HG02610 (cell line): ENCODE data around the gene LARGE1.

Experiments used
- ATAC-seq: cut with Tn5 transposase; IDR thresholded peaks from one replicate; pipeline ENCODE4 v1.9.1; 2021; ENCODE audit warnings: mild to moderate bottlenecking, moderate library complexity; ENCODE audit not compliant: unreplicated experiment

LARGE1 gene

DNA sequence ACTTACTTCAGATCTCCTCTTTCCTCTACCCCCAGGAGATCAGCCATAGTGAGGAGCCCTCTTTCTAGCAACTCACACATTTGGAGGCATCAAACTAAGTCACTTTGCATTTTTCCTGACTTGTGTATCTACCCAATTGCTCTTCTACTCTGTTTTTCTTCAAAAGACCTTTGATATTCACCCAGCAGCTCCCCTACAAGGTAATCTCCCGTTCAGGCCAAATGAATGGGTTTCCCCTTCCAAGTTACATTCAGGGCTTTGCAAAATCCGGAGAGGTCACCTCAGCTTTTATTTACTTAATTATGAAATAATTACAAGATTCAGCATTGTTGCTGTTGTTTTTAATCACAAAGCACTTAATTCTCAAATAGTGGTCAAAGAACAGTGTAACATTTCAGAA lies 6.1 kb downstream of the LARGE1 start:
- ATAC-seq = no peak

DNA sequence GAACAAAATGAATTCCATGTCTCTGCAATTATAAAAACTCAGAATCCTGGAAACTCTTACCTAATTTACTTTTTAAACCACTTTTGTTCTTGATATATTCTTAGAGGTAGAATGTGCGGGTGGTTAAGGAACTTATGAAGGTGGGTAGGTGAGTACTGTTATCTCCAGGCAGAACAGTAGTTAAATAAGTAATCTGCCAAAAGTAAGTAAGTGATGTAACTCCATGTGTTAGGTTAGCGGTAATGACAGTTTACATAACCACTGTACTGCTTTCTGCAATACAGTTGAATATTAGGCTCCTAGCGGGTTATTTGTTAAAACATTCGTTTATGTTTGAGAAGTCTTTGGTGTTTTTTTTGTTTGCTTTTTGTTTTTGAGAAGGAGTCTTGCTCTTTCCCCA lies 7.1 kb downstream of the LARGE1 start:
- ATAC-seq = no peak

DNA sequence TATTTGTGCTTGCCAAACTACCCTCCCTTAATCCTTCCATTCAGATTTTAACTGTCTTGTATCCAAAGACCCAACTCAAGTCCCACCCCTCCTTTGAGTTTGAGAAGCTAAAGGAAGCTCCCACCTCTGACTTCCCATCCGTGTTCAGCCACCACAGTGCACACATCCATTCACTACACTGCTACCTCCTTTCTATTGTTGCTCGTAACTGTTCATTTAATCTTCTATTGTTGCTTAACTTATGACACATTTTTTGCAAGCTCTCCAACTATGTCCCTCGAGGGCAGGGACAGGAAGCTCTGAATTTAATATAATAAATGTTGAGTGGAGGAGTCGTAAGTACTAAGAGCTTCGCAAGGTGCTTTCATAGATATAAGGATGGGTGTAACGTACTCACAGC lies 10.4 kb downstream of the LARGE1 start:
- ATAC-seq = no peak

DNA sequence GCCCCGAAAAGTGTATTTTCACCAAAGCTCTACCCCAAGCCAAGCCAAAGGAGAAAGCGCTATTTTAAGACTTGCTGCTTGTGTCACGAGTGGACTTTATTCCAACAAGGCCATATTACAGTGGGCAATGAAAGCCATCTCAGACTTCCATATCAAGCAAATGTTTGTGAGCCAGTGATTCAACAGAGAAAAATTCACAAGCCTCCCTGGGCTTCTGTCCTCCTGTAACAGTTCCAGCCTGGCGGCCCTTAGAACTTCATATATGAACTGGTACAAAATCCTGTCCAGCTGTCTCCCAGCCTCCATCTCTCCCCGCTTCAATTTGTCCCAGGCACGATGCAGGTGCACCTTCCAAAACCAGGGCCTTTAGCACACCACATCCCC lies 11.2 kb downstream of the LARGE1 start:
- no peak for ATAC-seq

DNA sequence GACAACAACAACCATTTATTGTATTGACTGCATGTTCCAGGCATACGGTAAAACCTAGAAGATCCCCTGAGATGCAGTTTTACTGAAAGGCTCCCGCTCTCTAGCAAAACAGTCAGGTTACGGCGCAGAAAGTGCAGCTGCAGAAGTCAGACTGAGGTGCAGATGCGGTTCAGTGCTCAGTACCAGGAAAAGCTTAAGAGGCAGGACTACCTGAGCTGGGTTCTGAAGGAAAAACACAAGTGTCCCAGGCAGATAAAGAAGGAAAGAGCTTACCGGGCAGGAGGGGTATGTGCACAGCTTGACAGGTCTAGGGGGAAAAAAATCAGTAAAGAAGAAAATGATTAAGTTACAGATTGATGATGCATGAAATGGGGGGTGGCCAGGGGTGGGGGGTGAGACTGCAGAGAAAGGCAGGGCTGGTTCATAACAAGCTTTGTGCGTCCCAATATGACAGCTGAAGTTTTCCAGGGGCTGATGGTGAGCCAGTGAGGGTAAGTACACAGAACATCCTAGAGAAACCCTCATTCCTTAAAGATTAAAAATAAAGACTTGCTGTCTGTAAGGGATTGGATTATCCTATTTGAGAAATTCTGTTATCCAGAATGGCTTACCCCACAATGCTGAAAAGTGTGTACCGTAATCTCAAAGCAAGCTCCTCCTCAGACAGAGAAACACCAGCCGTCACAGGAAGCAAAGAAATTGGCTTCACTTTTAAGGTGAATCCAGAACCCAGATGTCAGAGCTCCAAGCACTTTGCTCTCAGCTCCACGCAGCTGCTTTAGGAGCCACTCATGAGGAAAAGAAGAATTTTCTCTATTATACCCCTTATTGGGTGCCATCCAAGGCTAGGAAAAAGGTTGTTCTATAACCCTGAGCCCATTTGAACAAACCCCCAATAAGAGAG lies 11.9 kb downstream of the LARGE1 start:
- no peak for ATAC-seq

DNA sequence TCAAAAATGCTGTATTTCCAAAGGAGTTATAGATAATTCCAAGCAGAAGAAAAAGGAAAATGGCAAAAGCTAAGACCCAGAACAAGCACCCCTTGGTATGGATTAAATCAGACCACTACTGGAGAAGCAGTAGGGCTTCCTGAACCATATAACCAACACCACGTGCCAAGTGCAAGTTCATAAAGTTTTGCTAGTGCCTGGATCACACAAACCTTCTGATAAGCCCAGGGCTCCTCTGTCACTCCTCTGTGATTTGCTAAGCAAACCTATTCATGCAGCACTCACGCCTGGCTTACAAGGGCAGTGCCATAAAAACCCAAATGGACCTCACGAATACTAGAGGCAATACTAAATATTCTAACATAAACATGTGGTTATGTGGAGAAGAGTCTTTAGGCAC lies 13.3 kb downstream of the LARGE1 start:
- ATAC-seq = no peak

DNA sequence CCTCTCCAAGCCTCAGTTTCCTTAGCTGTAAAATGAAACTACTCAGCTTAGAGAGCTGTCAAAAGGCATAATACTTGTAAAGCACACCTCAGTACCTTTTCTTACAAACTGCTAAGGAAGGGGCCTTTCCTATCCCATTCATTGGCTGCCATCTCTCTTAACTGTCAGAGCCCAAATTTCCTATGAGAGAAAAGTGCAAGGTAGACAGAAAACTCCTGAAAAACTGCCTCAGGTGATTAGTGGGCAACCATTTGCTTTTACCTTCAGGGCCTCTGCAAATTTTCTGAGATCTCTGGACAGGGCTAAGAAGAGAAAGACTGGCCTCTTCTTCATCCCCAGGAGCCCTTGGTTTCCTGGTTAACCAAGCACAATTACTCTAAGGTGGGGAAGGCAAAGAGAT lies 13.8 kb downstream of the LARGE1 start:
- ATAC-seq = no peak

DNA sequence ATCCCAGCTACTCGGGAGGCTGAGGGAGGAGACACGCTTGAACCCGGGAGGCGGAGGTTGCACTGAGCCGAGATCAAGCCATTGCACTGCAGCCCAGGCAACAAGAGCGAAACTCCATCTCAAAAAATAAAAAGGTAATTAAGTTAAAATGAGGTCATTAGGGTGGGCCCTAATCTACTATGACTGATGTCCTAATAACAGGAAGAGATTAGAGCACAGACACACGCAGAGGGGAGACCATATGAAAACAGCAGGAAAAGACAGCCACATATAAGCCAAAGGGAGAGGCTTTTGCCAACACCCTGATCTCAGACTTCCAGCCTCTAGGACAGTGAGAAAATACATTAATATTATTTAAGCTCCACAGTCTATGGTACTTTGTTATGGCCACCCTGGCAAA lies 17.3 kb downstream of the LARGE1 start:
- ATAC-seq = no peak

DNA sequence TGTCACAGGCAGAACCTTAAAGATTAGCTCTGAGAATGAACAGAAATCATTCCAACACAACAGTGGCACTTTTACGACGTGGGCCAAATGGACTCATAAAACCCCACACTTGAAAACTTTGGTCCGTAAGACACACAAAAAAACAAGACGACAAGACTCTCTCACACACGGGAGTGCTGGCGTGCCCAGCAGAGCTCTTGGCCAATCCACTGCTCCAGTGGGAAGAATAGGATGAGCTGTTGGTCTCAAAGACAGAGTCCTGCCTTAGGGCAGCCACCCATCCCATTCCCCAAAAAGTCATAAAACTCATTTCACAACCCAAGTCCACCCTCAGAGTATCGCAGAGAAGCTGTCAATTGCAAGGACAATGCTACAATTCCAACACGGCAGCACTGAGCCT lies 18.2 kb downstream of the LARGE1 start:
- no peak for ATAC-seq

DNA sequence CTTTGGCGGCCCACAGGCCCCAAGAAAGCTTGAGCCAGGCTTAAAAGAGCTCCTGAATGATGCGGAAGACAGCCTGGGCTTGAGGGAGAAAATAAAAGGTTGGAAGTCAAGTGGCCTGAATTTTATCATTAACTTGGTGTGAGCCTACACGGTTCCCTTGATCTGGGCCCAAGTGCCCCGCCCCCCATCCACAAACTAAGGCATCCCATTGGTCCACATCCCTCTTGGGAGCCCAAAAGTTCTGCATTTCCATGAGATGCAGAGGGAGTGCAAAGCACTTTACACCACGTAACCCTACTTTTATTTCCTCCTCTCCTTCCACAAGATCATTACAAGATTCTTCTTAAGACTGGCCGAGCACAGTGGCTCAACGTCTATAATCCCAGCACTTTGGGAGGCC lies 22.2 kb downstream of the LARGE1 start:
- no peak for ATAC-seq

DNA sequence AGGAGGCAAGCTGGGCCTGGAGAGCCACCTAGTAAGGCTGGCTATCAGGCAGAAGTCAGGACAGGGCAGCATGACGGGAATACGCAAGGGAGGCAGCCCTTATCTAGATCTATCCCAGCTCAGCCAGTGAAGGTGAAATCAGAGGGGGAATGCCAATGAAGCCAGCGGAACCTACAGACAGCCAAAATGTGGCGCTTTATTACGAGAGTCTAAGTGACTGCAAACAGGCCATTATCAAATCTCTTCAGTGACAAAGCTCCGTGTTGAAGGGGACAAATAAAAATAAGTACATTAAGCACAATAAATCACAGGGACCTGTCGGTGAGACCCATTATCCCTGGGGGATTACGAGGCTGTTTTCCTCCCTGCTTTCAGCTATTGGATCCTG lies 22.8 kb downstream of the LARGE1 start:
- no peak for ATAC-seq

DNA sequence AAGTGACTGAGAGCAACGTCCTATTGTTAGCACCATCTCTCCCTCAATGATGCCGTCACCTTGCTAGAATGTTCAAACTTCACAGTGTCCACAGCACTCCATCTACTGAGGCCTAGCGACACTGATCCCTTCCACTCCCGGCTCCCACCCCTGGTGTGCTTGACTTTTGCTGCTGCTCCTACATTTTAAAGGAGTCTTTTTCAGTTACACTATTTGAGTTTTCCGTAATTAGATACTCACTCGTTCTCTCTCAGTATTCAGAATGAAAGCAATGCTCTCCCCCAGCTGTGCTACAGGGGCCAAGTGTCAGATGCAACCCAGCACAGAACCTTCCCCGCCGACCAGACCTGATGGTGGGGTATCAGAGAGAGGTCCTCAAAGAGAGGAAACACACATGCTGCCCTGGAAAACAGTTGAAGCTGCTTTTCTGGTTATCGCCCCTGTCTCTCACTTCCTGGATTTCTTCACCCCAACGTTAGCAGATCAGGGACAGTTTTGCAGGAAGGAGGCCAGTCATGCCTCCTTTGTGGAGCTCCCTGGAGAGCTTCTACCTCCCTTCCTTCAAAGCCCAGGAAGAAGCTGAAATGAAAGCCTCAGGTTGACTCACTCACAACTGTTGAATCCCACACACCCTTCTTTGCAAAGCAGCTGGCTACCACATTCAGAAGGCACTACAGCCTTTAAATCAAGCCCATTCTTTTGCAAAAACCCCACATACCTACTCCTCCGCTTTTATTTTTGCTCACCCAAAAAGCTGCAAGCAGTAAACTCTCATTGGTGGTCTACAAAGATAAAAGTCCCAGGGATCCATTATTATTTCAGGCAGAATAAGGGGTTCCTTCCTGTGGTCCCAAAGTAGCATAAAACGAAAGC lies 23.5 kb downstream of the LARGE1 start:
- peak; percentile 44 for ATAC-seq

DNA sequence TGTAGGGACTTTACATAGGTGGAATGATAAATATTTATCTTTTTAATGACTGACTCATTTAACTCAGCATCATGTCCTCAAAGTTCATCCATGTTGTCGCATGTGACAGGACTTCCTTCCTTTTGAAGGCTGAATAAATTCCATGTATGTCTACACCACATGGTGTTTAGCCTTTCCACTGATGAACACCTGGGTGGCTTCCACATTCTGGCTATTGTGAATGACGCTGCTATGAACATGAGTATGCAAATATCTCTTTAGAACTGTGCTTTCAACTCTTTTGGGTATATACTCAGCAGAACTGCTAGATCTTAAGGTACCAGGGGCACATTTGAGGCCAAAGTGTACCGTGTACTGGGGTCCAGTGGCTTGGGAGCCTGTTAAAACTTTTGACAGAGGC lies 24.1 kb downstream of the LARGE1 start:
- ATAC-seq = peak; percentile 28

DNA sequence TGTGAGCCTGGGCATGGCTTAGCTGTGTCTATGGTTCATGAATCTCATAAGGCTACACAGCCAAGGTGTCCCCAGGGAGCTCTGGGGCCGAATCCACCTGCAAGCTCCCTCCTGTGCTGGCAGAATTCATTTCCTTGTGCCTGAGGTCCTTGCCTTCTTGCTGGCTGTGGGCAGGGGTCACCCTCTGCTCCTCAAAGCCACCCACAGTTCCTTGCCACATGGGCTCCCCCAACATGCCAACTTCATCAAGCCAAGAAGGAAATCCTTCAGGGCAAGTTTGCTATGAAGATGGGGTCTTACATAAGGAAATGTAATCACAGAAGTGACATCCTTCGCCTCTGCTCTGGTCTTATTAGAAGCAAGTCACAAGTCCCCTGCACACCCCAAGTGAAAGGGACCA lies 24.8 kb downstream of the LARGE1 start:
- no peak for ATAC-seq

DNA sequence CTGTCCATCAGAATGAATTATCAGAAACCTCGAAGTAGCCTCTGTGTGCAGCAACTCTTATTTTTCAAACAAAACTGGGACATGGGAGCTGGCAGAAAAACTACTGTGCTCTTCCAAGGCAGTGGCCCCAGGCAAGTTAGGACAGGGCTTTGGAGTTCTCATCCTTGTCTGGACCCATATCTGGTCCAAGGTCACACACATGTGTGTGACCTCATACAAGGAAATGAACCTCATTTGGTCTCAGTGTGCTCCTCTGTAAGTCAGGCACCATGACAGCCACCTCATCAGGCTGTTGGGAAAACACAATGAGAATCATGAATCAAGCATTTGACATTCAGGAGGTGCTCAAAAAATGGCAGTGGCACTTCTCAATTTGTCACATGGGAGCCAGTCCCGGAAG lies 25.8 kb downstream of the LARGE1 start:
- no peak for ATAC-seq

DNA sequence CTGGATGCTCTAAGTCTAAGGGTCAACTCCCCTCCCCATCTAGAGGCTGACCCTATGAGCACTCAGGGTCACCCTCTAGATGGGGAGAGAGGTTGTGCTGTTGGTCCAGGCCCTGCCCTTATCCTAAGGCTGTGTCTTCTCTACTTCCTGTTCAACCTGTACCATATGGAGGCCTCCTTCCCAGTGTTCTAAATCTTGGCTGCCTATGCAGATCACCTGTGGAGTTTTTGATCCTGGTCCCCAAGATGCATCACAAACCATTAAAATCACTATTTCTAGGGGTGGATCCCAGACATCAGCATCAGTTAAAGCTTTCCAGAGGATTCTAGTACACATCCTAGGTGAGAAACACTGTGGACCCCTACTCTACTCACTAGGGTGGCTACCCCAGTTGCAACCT lies 26.2 kb downstream of the LARGE1 start:
- no peak for ATAC-seq

DNA sequence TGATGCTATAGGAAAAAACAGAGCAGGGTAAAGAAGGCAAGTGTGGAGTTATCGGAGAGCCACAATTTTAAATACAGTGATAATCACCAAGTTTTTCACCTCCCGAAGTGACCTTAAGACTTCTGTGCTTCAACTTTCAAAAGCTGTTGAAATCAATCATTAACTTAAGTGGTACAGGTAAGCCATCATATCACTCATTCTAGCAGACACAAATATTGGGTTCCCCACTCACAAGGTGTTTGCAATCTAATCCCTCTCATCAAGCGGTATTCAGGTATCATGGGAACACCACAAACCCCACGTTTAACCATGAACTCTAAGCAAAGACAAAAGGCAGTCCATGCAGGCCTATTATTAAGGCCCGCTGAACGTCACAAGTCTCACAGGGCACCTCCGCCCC lies 26.8 kb downstream of the LARGE1 start:
- no peak for ATAC-seq

DNA sequence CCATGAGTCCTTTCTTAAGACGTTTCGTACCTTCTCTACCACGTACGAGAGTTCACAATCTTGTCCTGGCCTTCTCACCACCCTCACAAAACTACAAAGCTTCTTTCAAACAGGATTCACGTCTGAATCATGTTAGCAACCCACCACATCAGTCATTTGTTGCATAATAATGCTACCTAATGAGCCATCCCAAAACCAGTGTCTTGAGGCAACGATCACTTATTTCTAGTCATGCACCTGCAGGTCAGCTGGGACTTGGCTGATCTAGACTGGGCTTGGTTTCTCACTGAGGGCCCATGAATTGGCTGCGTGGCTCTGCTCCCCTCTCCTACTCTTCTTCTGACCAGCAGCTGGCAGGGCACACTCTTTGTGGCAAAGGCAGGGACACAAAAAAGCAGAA lies 28.3 kb downstream of the LARGE1 start:
- ATAC-seq = no peak

DNA sequence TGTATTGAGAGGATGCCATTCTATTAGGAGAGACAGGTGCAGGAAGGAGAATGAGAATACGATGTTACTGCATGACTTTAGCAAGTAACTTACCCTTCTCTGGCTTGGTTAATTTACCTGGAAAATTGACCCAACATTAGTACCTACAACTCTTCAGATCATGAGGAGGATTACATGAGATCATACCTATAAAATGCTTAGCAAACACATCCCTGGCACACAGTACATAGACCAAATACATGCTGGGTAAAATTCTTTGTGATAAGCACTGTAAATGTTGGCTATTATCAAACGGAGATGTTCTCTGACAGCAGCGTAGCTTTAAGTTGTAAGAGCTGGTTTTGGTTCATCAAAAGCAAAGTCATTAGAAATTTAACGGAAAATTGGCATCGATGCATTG lies 28.8 kb downstream of the LARGE1 start:
- no peak for ATAC-seq

DNA sequence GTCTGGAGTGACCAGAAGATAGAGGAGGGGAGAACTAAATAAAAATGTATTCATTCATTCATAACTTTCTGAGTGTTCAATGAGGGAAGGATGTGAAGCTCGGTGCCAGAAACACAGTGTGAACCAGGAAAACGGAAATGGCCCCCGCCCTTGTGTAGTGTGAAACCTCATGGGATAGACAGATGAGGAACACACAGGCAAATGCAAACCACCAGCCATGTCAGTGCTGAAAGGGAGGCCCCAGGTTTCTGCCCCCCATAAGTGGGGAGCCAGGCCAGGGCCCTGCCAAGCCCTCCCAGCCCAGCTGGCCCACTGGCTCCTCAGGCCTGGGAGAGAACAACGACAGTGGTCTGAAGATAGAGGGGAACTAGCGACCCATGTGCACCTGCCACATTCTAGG lies 30.5 kb downstream of the LARGE1 start:
- ATAC-seq = no peak

DNA sequence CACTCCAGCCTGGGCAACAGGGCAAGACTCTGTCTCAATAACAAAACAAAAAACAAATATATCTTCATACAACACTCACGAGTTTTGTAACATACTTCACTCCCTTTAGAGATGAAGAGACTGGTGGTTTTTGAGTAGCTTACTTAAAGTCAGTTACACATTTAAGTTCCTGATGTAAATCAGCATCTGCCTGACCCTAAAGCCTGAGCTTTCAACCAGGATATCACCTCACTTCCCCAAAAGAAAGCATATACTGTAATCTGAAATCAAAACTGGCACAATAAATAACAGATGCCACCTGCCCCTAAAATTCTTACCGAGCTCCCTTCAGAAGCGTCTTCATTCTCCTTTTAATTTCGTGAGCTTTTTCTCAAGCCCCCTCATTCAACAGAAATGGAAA lies 31.5 kb downstream of the LARGE1 start:
- no peak for ATAC-seq

DNA sequence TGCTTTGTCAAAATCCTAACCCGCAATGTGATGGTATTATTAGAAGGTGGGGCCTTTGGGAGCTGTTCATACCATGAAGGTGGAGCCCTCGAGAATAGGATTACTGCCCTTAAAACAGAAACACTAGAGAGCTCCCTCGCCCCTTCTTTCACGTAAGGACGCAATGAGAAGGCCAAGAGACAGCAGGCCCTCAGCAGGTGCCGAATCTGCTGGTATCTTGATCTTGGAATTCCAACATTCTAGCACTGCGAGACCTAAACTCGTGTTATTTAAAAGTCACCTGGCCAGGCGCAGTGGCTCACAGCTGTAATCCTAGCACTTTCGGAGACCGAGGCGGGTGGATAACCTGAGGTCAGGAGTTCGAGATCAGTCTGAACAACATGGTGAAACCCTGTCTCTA lies 33.1 kb downstream of the LARGE1 start:
- no peak for ATAC-seq
